B cell (primary cell): ENCODE data around the gene TBCA. TPM values are rescaled to one million over a fixed set of nuclear protein-coding genes. Genes with fewer than 3 reads are reported as not detected.

Experiments
- ATAC-seq: fragments of 200-7000 bp; cut with Tn5 transposase; one replicate; pipeline ENCODE4 v1.10.0; 2021; ENCODE audit warnings: low read depth, mild to moderate bottlenecking, moderate number of reproducible peaks, moderate library complexity
- CTCF ChIA-PET: fragments of 350-600 bp; sonication (Branson Sonifier 250); formaldehyde crosslinking; loops from one replicate; lab custom pipeline; 2021; ENCODE audit warnings: antibody characterized with exemption, inconsistent platforms; lab: Charles Lee
- POLR2A ChIA-PET: fragments of 350-600 bp; sonication (Branson Sonifier 250); formaldehyde crosslinking; loops from one replicate; lab custom pipeline; 2021; ENCODE audit warnings: antibody characterized with exemption; lab: Charles Lee
- DNase-seq: peaks from one replicate; pipeline ENCODE4 v3.0.0; 2013
- H2AFZ ChIP-seq: 2 replicates; pipeline ENCODE4 v1.6.1; 2012; ENCODE audit warnings: mild to moderate bottlenecking, low read depth, low read length; ENCODE audit not compliant: insufficient read depth, poor library complexity, severe bottlenecking
- H3K27ac ChIP-seq, 2 donors: 1 replicate in 1 of 2; 2 replicates in 1 of 2; pipeline ENCODE4 v1.5.1; 2012 to 2013; ENCODE audit warnings: low read length in 2 of 2, mild to moderate bottlenecking in 2 of 2, moderate library complexity in 1 of 2
- H3K27me3 ChIP-seq, 4 experiments: fragments of 200-600 bp in 1 of 4; sonication (generic) in 1 of 4; replicated peaks in 1 of 4; 1 replicate in 2 of 4; 2 replicates in 2 of 4; pipeline versions ENCODE4 v1.6.1 to v1.7.0; 2013 to 2016; ENCODE audit warnings: low read length in 3 of 4, mild to moderate bottlenecking in 2 of 4, mixed read lengths in 1 of 4, moderate library complexity in 1 of 4; ENCODE audit not compliant: insufficient read depth in 4 of 4, control insufficient read depth in 3 of 4; ENCODE audit errors: control extremely low read depth in 1 of 4
- H3K36me3 ChIP-seq, 2 experiments: replicated peaks in 1 of 2; 1 replicate in 1 of 2; 2 replicates in 1 of 2; pipeline versions ENCODE4 v1.6.1 to v1.7.1; 2013; ENCODE audit warnings: low read length in 1 of 2; ENCODE audit not compliant: insufficient read depth in 2 of 2, control insufficient read depth in 1 of 2; ENCODE audit errors: control extremely low read depth in 1 of 2, extremely low read depth in 1 of 2
- H3K4me1 ChIP-seq, 2 donors: fragments of 200-600 bp in 1 of 2; sonication (generic) in 1 of 2; 1 replicate in 1 of 2; 2 replicates in 1 of 2; pipeline versions ENCODE4 v1.5.1 to v1.6.1; 2013 to 2017; ENCODE audit warnings: low read length in 2 of 2; ENCODE audit not compliant: control insufficient read depth in 2 of 2, insufficient read depth in 2 of 2
- H3K4me2 ChIP-seq: replicated peaks from 2 replicates; pipeline ENCODE3; 2012; ENCODE audit warnings: mild to moderate bottlenecking, low read depth, low read length; ENCODE audit not compliant: poor library complexity, severe bottlenecking
- H3K4me3 ChIP-seq, 5 experiments: fragments of 200-600 bp in 1 of 5; sonication (generic) in 1 of 5; 1 replicate in 3 of 5; 2 replicates in 2 of 5; pipeline versions ENCODE4 v1.5.1 to v1.7.0; 2011 to 2016; ENCODE audit warnings: low read length in 4 of 5, mild to moderate bottlenecking in 4 of 5, low read depth in 2 of 5, control low read depth in 1 of 5, moderate library complexity in 1 of 5; ENCODE audit not compliant: insufficient read depth in 1 of 5; ENCODE audit errors: control extremely low read depth in 1 of 5, extremely low read depth in 1 of 5
- H3K79me2 ChIP-seq: fragments of 200-600 bp; sonication (generic); one replicate; pipeline ENCODE4 v1.6.0; 2016; ENCODE audit warnings: low read length; ENCODE audit not compliant: control insufficient read depth, insufficient read depth
- H3K9ac ChIP-seq: fragments of 200-600 bp; sonication (generic); 2 replicates; pipeline ENCODE4 v1.6.1; 2017; ENCODE audit warnings: mild to moderate bottlenecking, low read length, moderate library complexity
- H3K9me3 ChIP-seq, 3 donors: one replicate each; pipeline versions ENCODE4 v1.6.1 to v1.7.1; 2013; ENCODE audit warnings: low read length in 2 of 3; ENCODE audit not compliant: control insufficient read depth in 2 of 3, insufficient read depth in 1 of 3; ENCODE audit errors: control extremely low read depth in 1 of 3
- H4K20me1 ChIP-seq: 2 replicates; pipeline ENCODE4 v1.6.0; 2012; ENCODE audit warnings: mild to moderate bottlenecking, low read length; ENCODE audit not compliant: insufficient read depth, control insufficient read depth, poor library complexity, severe bottlenecking
- H3K27ac Mint-ChIP-seq: one replicate; pipeline ENCODE4 v1.8.0; 2021; ENCODE audit warnings: mixed read lengths
- H3K27me3 Mint-ChIP-seq: one replicate; pipeline ENCODE4 v1.8.0; 2021; ENCODE audit warnings: mixed read lengths
- H3K4me1 Mint-ChIP-seq: one replicate; pipeline ENCODE4 v1.8.0; 2021; ENCODE audit warnings: mixed read lengths
- H3K4me3 Mint-ChIP-seq: one replicate; pipeline ENCODE4 v1.8.0; 2021; ENCODE audit warnings: mixed read lengths
- H3K9me3 Mint-ChIP-seq: one replicate; pipeline ENCODE4 v1.8.0; 2022; ENCODE audit warnings: mixed read lengths; ENCODE audit not compliant: insufficient read depth
- EZH2 ChIP-seq: IDR thresholded peaks from 2 replicates; pipeline ENCODE4 v1.6.1; 2012; ENCODE audit warnings: borderline replicate concordance, low read depth, mild to moderate bottlenecking, moderate library complexity, low read length; ENCODE audit not compliant: insufficient read depth, poor library complexity, severe bottlenecking
- WGBS: methylation state at CpG from one replicate; pipeline ENCODE4 v1.1.5; 2013; ENCODE audit warnings: missing lambda C conversion rate; ENCODE audit not compliant: insufficient coverage; 5-methylcytosine and 5-hydroxymethylcytosine counted together
- intact Hi-C: fragments of 100-400 bp; cut with micrococcal nuclease; formaldehyde crosslinking; loops from one replicate; pipeline ENCODE4 v1.10.0; 2022
- polyA plus RNA-seq: library from polyadenylated mRNA; depleted of rRNA; stranded (reverse); fragments of >200 nt; gene quantifications from 2 replicates; pipeline ENCODE4 v1.2.3, GENCODE V29; 2012
- total RNA-seq, 2 donors: library from RNA; stranded (reverse); fragments of 120-200 nt in 1 of 2; gene quantifications; 1 replicate in 1 of 2; 2 replicates in 1 of 2; pipeline versions ENCODE4 v1.2.3 to v1.2.4, GENCODE V29; 2013 to 2022
- TF ChIP-seq, protein P1 (sequence below): fragments of 200-600 bp; IDR thresholded peaks from one replicate; pipeline ENCODE4 v1.8.0; 2022; ENCODE audit warnings: antibody characterized with exemption, mild to moderate bottlenecking

TBCA gene
- total and polyA plus RNA-seq, 2 donors (not counting 1 experiment from before 2014, with no cell fraction given), result 22.3 to 110 TPM

- POLR2A ChIA-PET, result no interaction called here
- Mint-ChIP-seq H3K27me3 (no peaks in the 10 kb centered on the region), H3K9me3 (no peaks in the 10 kb centered on the region), H3K4me1 (peaks cover 39% of the 10 kb centered on the region), H3K27ac (no peak overlapping the region), H3K4me3 (no peak overlapping the region)
- ATAC-seq, result no peak
- CTCF ChIA-PET, result no interaction called here
- no peak overlapping the region for H2AFZ ChIP-seq
- peaks cover 7 to 17% of the 10 kb centered on the region in 2 experiments for H3K36me3 ChIP-seq
- no peaks in the 10 kb centered on the region for H3K9me3 ChIP-seq
- no peaks in the 10 kb centered on the region for H3K27me3 ChIP-seq
- no peak overlapping the region for H3K9ac ChIP-seq
- peaks cover 95% of the 10 kb centered on the region for H3K79me2 ChIP-seq
- H4K20me1 ChIP-seq, result peaks cover 56% of the 10 kb centered on the region
- no peak overlapping the region for H3K4me3 ChIP-seq
- no peak for DNase-seq
- no peak overlapping the region for H3K27ac ChIP-seq
- intact Hi-C loops, result no loop called here
- H3K4me1 ChIP-seq, result peaks cover 0 to 4% of the 10 kb centered on the region in 2 donors
- no peak for TF ChIP-seq EZH2
- TF ChIP-seq, protein P1, sequence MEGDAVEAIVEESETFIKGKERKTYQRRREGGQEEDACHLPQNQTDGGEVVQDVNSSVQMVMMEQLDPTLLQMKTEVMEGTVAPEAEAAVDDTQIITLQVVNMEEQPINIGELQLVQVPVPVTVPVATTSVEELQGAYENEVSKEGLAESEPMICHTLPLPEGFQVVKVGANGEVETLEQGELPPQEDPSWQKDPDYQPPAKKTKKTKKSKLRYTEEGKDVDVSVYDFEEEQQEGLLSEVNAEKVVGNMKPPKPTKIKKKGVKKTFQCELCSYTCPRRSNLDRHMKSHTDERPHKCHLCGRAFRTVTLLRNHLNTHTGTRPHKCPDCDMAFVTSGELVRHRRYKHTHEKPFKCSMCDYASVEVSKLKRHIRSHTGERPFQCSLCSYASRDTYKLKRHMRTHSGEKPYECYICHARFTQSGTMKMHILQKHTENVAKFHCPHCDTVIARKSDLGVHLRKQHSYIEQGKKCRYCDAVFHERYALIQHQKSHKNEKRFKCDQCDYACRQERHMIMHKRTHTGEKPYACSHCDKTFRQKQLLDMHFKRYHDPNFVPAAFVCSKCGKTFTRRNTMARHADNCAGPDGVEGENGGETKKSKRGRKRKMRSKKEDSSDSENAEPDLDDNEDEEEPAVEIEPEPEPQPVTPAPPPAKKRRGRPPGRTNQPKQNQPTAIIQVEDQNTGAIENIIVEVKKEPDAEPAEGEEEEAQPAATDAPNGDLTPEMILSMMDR, result no peak
- H3K4me2 ChIP-seq, result no peak overlapping the region
Measured at GRCh38 chr5:77768978-77769377, 7.2 kb downstream of the TBCA start.

DNA sequence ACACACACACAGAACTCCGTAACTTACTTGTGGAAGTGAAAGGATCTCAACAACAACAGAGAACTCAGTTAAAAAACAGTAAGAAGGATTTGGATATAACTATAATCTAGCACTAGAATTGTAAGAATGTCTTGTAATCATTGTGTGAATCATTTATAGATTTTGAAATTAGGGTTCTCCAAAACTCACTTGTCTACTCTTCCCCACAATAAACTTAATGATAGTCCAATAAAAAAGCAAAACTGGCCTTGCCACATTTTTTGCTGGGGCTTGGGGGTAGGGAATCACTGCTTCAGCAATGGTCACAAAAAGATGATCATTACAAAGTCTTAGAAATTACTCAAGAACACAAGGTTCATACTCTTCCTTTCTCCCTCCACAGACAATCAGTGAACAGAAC, 8.8 kb downstream of the TBCA start:
- Mint-ChIP-seq H3K4me1 (peaks cover 32% of the 10 kb centered on the region), H3K9me3 (no peaks in the 10 kb centered on the region), H3K27me3 (no peaks in the 10 kb centered on the region), H3K4me3 (no peak overlapping the region), H3K27ac (no peak overlapping the region)
- Histone ChIP-seq H3K27me3 (no peaks in the 10 kb centered on the region), H3K4me1 (no peaks in the 10 kb centered on the region), H3K9me3 (peaks cover 0 to 6% (median 4%) of the 10 kb centered on the region in 3 donors), H4K20me1 (peaks cover 62% of the 10 kb centered on the region), H3K36me3 (peaks cover 10 to 20% of the 10 kb centered on the region in 2 experiments), H3K27ac (no peak overlapping the region), H3K79me2 (peaks cover 93% of the 10 kb centered on the region), H3K4me2 (no peak overlapping the region), H3K4me3 (no peak overlapping the region), H3K9ac (no peak overlapping the region), H2AFZ (no peak overlapping the region)
- TF ChIP-seq EZH2, result no peak
- TF ChIP-seq, protein P1, result no peak
- intact Hi-C loops, result no loop called here
- POLR2A ChIA-PET, result no interaction called here
- DNase-seq, result no peak
- no CpG with 5 or more reads among the region's 1 CpG for whole genome bisulfite sequencing
- no peak for ATAC-seq
- CTCF ChIA-PET, result no interaction called here
